ENCODE measurements around the gene GPR176.
"Not testable (repeated sequence)": the region's sequence is repeated elsewhere in the genome, so short reads cannot be mapped to it uniquely, and the experiment has no call there.

Gene GPR176

DNA sequence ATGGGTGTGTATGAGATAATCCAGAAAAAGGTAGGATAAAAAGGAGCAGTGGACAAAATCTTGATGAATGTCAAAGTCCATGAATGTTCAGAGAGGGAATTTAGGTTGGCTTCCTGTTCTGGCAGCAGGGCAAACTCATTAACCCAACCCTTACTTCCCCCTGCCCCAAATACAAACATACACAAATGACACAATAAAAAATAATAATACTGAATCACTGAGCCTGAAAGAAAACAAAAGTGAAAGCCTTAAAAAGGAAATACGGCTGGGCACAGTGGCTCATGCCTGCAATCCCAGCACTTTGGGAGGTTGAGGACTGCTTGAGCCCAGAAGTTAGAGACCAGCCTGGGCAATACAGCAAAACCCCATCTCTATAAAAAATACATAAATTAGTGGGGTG, 62.9 kb downstream of the GPR176 start:
- no peak for DNase-seq (ENCODE audit: low spot score)

DNA sequence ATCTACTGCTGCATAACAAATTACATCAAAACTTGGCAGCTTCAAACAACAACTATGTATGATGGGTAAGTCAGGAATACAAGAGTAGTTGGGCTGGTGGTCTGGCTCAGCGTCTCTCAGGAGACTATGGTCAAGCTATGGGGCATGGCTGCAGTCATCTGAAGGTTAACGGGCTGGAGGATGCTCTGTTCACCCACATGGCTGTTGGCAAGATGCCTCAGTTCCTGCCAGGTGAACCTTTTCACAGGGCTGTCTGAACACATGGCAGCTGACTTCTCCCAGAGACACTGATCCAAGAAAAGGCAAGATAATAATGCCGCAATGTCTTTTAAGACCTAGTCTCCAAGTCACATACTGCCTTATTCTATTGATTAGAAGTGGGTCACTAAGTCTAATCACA, 63.7 kb downstream of the GPR176 start:
- no peak for DNase-seq (ENCODE audit: low spot score)

DNA sequence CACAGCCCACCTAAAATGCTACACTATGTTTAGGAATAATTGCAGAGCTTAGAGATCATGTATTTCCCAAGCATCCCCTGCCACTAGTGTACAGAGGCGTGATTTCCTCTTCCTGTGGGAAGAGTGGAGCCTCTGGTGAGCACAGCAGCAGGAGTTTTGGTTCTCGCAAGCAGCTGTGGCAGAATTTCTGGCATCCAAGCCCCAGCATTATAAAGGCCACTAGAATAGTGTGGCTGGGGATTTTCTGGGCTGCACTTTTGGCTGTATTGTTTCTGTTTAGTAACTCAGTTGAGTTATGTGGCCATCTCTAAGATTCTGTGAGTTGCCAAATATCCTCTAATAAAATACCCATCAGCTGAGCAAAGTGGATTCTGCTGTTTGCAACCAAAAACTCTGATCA, 64.7 kb downstream of the GPR176 start:
- DNase-seq (ENCODE audit: low spot score) = no peak

DNA sequence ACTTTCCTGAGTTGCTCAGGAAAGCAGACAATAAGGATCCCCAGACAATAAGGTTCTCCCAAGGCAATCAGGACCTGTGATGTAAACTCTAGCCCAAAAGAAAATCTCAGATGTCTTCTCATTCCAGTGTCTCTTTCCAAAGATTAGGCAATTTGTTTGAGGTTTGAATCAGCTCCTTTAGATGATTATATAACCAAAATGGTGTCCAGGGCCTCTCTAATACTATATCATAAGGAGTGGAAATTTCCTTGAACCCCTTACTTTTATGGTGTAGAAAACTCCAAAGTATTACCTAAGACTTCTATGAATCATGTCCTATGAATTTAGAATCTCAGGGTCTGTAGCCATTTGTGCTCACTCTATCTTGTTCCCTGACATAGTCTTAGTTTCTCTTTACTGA, 65.9 kb downstream of the GPR176 start:
- no peak for DNase-seq (ENCODE audit: low spot score)

DNA sequence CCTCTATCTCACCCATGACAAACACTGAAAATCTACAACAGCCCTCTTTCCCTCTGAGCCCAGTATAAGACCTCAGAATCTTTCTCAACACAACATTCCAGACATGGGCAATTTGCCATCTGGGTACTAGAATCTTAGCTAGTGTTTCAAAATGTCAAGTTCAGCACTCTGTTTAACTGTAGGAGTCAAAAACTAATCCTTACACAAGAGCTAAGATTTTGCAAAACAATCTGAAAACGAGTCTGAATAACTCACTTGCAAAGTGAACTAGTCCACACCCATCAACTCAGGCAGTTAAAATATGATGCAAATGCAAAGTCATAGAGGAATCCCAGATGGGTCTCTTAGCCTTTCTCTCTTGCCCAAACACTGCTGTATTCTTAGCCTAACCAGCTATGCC, 67.8 kb downstream of the GPR176 start:
- DNase-seq (ENCODE audit: low spot score) = no peak

DNA sequence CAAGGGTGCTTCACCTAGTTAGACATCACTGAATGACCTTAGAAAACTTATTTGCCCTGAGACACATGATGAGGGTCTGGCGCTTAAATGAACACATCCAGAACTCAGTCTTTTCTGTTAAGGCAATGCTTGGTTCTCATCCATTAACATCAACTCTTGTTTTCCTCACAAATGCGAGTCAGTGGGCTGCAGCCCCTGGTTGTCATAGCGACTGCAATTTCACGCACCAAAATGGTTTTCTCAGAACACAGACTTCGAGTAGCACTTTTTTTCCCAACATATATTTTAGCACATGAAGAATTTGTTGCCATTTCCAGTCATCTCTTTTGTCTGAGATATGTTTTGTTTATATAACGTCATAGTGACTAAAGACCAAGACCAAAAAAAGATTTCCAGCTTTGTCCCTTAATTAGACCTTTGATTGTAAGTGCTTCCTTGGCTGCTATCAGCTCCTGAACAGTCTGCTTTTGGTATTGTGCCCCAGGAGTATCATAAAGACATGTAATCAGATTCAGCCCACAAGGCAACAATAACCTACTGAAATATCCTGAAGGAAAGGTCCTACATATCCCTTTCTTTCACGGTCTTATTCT, 68.5 kb downstream of the GPR176 start:
- DNase-seq (ENCODE audit: low spot score) = no peak

DNA sequence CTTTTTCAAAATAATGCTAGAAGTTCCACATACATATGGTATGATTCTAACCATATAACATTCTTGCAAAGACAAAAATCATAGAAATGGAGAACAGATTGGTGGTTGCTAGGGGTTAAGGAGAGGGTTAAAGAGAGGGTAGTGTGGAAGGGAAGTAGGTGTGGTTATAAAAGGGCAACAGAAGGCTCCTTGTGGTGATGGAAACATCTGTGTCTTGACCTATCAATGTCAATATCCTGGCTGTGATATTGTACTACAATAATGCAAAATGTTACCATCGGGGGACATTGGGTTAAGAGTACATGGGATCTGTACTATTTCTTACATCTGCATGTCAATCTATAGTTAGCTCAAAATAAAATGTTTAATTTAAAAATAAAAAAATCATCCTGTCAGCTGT, 69.6 kb downstream of the GPR176 start:
- no peak for DNase-seq (ENCODE audit: low spot score)

DNA sequence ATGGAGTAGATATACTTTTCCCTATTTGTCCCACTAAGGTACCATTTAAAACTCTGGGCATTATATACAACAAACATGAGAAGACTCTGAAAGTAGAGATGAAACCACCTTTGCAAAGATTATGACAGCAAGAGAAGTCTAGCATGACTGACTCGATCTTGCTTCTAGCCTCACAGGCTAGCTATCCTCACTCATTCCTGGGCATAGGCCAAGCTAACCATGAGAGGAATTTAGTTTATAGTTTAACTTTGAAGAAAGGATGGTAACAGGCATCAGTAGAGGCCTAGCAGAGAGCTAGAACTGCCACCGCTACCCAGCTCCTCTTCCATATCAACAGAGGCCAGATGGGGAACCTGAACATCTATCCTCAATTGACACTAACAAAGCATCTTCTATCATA, 74.0 kb downstream of the GPR176 start:
- DNase-seq (ENCODE audit: low spot score) = no peak

DNA sequence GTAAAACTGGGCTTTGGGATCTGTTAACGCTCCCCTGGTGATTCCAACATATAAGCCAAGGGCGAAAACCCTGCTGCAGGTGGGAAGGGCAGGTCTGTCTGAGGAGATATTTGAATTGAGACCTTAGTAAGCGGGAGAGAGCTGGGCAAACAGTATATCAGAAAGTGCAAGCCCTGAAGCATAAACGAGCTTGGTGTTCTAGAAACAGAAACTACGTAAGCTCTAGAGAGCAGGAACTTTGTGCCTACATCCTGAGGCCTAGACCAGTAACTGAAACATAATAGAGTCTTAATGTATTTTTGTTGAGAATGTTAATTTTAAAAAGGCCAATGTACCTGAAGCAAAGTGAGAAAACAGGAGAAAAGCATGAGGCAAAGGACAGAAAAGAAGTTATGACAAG, 74.5 kb downstream of the GPR176 start:
- no peak for DNase-seq (ENCODE audit: low spot score)

DNA sequence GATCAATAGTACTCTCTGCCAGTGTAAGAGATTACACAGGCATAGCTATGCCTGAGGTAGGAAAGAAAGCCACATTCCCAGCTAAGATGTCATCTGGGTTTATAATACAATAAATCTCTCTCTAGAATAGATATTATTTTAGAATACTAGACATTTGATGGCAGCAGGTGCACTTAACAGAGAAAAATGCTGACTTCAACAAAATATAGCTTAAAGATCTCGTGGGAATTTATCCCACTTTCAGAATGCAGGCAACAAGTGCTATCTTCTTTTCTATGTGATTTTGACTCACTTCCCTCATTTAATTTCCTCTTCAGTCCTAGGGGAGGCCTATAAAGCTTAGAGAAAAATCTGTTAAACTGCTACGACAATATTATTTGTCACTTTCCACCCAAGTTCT, 76.5 kb downstream of the GPR176 start:
- DNase-seq (ENCODE audit: low spot score) = no peak

DNA sequence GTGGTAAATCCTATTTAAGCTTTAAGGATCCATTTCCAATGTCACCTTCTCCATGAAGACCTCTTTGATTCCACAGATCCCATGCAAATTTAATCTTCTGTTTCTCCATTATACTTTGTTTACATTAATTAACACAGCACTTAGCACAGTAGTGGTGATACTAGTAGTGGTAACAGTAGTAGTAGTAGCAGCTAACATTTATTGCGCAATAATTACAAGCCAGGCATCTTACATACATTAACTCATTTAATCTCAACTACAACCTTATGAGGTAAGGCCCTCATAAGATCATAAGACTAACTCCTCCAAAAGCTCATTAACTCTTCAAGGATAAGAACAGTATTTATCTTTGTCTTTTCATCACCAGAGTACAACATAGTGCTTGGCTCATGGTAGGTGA, 82.6 kb downstream of the GPR176 start:
- DNase-seq (ENCODE audit: low spot score) = no peak

DNA sequence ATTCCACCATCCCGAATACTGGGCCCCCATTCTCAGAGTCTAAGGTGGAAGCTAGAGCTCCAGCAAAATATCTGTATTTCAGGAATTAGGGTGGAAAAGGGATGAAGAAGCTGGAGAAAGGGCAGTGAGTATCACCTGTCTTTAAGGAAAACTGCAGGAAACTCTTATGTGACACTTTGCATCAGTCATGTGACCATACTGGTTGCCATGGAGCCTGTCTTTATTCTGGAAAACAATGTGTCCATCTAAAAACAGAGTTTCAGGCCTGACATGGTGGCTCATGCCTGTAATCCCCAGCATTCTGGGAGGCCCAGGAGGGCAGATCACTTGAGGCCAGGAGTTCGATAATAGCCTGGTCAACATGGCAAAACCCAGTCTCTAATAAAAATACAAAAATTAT, 84.5 kb downstream of the GPR176 start:
- no peak for DNase-seq (ENCODE audit: low spot score)

DNA sequence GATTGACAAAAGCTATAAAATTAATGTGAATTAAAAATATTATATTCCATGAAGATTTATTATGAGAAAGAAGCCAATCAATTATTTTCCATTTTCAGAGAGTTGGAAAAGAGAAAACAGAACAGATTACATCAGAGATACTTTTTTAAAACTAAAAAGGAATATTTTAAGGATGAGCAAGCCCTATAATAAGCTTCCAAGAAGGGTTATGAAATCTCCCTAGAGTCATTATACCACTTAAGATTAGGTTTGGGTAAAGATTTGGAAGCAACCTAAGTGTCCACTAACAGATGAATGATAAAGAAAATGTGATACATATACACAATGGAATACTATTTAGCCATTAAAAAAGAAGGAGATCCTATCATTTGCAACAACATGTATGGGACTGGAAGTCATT, 85.8 kb downstream of the GPR176 start:
- no peak for DNase-seq (ENCODE audit: low spot score)

DNA sequence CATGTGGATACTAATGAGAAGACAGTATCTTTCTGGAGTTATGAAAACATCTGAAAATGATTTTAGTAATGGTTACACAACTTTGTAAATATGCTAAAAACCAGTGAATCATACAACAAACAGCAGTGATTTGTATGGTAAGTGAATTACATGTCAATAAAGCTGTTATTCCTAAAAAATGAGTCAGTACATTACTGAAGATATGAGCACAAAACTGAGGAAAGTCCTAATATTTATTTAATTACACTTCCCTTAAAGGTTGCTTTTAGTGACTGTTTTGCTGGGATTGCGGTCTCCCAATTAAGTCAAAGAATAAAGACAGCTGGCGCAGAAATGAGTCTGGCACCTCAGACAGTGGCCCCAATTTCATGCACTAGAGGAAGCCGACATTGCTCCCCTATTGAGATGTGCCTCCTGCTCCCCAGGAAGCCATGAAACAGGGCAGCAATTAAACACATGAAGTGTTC, 86.5 kb downstream of the GPR176 start:
- no peak for DNase-seq (ENCODE audit: low spot score)

DNA sequence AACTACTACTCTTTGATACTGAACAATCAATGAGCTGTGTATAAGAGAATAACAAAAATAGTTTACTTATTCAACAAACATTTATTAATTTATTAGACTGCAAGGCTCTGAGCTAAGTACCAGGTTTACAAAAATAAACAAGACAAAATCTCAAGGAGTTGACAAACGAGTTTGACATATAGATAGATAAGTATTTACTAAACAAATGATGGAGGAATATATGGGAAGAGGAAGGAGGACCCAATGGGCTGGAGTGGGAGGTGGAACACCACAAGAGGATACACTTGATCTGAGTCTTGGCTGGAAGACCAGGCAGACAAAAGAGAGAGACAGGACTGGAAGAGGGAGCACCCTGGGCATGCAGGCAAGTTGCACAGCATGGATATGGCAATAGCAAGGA, 89.9 kb downstream of the GPR176 start:
- DNase-seq (ENCODE audit: low spot score) = no peak

DNA sequence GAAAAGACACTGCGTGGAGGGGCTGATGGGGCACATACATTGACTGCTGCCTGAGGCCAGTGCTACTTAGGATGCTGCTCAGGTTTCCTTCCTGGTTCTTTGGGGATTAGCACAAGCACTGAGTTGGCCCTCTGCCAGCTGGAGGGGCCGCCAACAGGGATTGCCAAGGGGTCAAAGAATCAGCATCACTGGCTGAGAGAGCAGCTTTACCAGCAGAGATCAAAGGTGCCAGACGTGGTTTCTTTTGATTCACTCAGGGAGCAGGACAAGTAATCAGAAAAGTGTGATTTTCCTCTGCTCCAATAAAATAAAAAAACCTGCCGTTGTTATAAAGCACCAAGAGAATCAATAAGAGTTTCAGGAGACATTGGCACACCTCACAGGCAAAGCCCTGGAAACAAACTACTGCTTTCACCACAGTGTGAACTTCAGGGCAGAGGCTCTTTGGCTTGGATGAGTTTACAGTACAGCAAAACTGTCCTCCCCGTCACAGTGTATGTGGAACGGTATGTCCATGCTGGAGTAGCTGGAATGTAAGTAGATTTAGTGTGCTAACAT, 91.6 kb downstream of the GPR176 start:
- DNase-seq (ENCODE audit: low spot score) = no peak

DNA sequence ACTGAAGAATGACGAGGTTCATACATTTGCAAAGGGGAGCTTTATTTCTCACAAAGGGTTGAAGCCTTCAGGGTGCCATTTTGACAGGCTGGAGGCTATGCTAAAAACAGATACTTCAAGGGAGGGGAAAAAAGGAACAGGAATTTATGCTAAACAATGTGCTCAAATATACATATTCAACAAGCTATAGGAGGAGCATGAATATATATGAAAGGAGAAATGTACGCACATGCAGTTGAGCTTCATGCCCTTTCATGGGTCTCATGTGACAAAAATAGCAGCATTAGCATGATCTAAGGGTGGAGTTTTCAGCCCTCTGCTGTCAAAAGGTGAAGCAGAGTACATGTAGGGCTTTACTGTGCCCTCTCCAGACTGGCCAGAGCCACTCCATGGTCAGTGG, 93.1 kb downstream of the GPR176 start:
- no peak for DNase-seq (ENCODE audit: low spot score)

DNA sequence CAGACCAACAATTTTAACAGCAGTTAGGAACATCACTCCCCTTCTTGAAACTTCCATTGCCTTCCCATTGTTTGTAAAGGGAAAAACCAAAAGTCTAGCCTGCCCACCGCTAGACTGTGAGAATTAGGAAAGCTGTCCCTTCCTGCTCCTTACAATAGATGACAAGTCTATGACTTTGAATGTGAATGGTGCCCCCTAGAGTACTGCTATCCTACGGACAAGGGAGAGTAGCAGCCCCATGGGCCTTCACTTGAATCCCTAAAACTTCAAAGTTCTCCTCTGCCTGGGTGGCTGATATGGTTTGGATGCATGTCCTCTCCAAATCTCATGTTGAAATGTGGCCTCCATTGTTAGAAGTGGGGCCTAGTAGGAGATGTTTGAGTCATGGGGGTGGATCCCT, 96.4 kb downstream of the GPR176 start:
- DNase-seq (ENCODE audit: low spot score) = no peak

DNA sequence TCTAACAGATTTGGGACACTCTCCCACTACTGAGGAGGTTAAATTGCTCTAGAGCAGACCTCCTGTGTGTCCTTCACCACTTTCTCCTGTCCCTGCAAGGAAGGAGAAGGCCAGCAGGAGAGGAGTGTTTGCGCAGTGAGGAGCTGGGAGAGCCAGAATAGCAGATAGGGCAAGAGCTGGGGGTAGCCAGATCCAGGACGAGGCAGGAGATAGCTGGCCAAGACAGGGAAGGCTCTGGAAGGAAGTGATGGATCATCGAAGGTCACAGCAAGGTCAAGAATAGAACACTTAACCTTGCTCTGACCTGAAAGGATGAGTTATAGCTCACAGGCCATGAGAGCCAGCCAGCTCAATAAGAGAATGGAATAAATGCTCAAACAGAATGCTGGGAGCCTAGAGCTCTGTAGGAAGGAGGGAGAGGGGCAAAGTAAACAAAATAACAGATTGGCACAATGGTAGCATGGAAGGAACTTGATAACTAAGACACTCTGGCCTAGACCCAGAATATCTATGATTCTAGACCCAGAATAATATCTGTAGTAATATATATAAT, 99.9 kb downstream of the GPR176 start:
- DNase-seq (ENCODE audit: low spot score) = no peak

DNA sequence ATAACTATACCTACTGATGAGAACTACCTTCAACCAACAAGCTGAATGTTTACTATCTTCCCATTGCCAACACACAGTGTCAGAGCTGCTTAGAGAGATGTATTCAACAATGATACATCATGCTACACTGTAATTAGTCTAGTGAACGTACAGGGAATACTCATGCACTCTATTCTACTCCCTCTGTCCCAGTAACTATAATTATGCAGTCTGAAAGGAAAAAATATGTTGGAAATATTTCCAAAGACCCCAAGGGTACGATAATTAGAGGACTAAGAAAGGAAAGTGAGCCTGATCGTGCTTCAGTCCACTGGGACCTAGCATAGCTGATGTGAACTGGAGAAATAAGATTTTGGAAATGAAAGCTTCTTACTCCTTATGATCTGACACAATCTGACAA, 100.5 kb downstream of the GPR176 start:
- no peak for DNase-seq (ENCODE audit: low spot score)

DNA sequence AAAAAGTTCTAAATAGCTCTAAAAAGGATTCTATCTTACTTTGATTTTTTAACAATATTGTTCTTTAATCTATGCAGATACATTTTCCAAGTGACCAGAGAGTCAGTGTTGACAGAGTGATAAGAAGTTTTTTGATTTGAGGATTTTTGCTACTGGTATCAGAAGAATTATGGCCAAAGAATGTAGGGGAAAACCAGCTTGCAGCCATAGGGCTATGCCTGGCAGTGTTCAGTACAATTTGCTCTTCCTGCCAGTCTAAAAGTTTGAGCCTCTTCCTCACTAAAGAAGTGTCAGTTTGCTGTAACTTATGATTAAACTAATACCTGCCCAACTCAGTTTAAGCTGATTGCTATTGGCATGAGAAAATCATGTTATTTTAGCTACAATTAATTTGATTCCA, 102.2 kb downstream of the GPR176 start:
- no peak for DNase-seq (ENCODE audit: low spot score)

DNA sequence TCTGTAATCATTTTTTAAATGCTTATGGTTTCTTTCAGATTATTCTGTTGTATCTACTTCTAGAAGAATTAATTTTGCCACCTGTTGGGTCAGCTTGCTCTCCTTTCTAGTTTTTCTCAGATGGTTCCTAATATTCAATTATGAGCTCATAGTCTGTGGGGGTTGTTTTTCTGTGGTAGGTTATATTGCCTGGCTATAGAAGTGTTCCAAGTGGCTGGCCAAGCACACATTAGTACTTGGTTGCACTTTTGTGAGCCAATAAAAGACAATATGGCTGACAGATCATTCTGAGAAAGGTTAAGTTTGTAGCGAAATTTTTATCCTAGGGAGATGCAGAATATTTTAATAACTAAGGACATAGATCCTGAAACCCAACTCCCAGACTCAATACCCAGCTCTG, 105.6 kb downstream of the GPR176 start:
- DNase-seq (ENCODE audit: low spot score) = no peak

DNA sequence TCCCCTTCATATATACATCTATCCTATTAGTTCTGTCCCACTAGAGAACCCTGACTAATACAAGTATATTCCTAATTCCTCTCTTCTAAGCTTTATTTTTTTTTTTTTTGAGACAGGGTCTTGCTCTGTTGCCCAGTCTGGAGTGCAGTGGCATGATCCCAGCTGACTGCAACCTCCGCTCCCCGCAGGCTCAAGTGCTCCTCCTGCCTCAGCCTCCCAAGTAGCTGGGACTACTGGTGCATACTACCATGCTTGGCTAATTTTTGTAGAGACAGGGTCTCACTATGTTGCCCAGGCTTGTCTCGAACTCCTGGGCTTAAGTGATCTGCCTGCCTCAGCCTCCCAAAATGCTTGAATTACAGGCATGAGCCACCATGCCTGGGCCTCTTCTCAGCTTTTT, 107.4 kb downstream of the GPR176 start:
- not testable (repeated sequence) for DNase-seq (ENCODE audit: low spot score)

DNA sequence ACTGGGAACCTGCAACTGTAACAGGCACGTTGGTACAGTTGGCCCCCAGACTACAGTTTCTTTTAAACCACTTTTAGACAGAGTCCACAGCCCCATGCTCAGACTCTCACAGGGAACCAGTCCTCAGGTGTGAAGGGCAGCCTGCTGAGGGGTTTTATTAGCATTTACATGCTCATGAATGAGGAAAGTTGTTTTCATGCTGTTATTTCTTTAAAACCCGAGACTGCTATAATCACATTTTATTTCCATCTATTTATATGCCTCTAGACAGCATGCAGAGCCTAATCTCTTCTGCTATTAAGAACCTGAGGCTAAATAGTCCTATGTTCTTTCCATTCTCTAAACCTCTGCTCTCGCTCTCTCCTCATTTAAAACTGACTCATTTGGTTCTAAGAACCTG, 111.2 kb downstream of the GPR176 start:
- no peak for DNase-seq (ENCODE audit: low spot score)

All from putamen (tissue), 1 donor.